NCI-H2081 treated with DMSO at 0.1 percent for 48 hours (cell line): ENCODE data around the gene DOCK7.
"Not testable (repeated sequence)": the region's sequence is repeated elsewhere in the genome, so short reads cannot be mapped to it uniquely, and the experiment has no call there.

ENCODE experiments used
- DNase-seq: peaks from one replicate; lab custom pipeline; 2025; lab: John Stamatoyannopoulos, UW

Gene DOCK7

DNA sequence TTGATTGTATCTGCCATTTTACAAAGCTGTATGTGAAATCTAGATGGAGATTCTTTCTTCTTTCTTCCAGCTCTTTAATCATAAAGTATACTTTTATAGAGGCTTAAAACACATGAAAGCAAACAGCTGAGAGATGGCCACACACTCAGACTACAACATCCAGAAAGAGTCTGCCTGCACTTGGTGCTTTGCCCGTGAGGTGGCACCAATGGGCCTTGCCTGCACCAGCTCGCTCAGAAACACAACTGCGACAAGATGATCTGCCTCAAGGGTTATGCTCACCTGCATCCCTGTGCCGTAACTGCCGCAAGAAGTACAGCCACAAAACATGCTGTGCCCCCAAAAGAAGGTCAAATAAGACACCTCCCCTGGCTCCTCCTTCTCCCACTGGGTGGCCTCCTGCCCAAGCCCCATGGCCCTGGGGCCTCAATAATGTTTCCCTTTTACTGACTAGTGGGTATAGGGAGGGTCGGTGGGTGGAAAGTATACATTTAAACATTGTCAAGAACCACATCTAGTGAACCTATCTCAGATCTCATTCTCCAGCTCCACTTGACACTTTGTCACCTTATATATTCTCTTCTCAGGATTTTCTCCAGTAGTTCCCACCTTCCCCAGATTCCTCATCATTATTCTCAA, 157.6 kb downstream of the DOCK7 start:
- DNase-seq = no peak

GRCh38 chr1:62529227-62529626, 159.0 kb downstream of the DOCK7 start:
- no peak for DNase-seq

DNA sequence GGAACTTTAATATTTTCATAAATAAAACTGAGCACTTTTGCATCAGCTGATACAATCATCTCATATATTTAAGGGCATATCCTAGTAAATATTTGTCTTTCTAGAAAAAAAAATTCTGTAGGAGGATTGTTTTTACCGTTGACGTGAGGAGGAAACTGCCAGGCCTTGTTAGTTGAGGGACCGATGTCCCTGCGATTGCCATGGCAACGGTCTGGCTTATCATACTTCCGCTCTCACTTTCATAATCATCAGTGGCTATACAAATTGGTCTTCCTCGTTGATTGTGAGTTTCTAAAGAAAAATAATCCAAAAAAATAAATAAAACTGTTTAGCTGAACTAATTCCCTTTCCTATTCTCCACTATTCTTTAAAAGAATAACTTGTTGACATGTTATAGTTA, 160.2 kb downstream of the DOCK7 start:
- DNase-seq = no peak

GRCh38 chr1:62527346-62527745, 160.8 kb downstream of the DOCK7 start:
- DNase-seq = not testable (repeated sequence)

DNA sequence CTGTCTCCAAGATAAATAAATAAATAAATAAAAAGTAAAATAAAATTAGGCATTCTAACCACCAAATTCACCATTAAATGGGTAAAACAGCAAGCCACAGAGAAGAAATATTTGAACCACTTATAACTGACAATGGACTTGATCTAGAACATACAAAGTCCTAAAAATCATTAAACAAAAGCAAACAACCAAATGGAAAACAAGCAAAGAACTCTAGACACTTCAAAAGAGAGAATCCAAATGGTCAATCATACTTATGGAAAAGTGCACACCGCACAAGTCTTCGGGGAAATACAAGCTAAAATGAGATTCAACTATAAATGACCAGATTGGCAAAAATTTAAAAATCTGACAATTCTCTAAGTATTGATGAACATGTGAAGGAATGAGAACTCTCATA, 164.3 kb downstream of the DOCK7 start:
- no peak for DNase-seq

DNA sequence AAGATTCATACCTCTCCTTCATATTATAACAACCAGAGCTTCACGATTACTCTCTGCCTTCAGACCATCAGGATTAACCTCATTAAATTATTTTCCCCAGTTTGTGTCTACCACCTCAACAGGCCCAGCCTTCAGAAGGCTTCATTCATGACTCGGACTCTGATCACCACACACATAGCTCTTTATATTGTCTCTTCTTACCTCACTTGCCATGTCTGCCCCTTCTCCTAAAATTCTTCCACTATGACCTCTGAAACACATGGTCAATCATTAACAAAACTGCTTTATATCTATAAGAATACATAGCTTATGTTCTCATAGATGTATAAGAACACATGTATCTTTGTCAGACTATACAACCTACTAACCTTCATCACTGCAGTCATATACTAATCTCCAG, 171.6 kb downstream of the DOCK7 start:
- DNase-seq = no peak

DNA sequence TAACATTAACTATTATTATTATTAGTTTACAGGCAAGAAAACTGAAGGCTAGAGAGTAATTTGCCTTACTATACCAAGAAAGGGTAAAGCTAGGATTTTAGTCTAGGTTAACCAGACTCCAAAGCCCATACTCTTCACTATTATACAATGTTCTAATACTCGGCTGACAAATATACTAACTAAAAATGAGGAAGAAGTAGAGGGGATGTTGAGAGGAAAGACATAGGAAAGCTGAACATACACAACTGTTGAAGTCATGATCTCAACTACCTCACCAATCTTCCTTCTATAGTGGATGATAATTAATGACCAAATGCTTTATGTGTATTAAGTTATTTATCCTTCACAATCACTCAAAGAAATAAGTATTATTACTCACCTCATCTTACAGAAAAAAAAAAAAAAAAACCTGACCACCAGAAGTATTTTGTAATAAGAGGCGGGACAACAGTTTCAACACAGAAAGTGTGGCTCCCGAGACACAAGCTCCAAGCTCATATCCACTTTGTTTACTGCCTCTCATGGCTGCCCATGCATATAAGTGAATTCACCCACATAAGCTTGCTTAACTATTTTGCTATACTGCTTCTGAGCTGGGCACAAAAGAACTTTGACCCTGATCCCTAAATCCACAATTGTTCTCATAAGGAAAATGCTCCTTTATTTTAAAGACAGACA, 173.3 kb downstream of the DOCK7 start:
- no peak for DNase-seq

- DNase-seq = no peak
Measured at GRCh38 chr1:62513013-62513412, 175.2 kb downstream of the DOCK7 start.

GRCh38 chr1:62509028-62509427, 179.2 kb downstream of the DOCK7 start:
- DNase-seq = no peak

DNA sequence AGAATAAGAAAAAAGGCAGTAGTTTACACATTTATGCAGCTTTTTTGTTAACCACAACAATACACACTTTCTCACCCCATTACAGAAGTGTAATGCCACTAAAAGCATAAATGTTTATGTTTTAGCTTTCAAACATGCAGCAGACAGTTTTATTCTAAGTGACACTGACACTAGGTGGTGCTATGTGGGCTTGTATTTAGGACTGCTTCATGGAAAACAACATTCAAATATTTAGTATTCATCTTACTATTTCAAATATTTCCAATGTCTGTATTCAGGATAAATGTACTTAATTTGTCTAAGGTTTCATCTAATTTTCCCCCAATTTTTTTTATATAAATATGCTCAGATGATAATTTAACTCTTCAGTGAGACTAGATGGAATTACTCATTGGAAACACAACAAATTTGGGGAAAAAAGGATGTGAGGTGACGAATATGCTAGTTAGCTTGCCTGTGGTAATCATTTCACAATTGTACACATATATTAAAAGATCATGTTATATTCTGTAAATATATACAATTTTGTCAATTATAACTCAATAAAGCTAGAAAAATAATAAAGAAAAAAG, 179.9 kb downstream of the DOCK7 start:
- DNase-seq = no peak

DNA sequence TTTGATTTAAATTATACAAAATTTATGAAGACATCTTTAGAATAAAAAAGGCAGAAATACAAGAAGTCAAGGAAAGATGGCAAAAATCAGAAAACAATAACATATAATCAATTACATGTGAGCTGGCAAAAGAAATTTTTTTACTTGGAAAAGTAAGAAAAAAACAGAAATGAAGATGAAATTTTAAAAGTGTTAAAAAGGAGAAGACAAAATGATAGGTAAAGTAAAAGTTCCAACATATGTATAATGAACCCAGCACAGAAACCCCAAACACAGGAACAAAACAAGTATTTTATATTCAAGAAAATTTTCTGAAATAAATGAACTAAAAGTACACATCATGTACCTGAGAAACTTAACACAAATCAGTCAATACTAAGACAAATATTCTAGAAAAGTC, 188.0 kb downstream of the DOCK7 start:
- DNase-seq = no peak

- no peak for DNase-seq
Measured at GRCh38 chr1:62494137-62494536, 194.0 kb downstream of the DOCK7 start.

GRCh38 chr1:62493656-62494055, 194.5 kb downstream of the DOCK7 start:
- DNase-seq = no peak

DNA sequence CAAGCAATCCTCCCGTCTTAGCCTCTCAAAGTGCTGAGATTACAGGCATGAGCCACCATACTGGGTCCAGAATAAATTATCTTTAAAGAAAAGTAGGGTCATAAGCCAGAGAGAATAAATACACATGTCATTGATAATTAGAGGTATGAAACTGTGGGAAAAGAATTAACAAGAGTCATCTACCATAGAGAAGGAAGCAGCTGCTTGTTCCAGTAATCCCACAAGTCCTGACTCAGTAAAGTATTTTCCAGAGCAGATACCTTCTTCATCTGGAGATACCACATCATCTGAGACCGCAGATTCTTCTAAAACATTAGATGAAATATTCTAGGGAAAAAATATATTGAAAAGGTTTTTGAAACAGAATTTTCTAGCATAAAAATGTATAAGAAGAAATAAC, 195.7 kb downstream of the DOCK7 start:
- DNase-seq = no peak

DNA sequence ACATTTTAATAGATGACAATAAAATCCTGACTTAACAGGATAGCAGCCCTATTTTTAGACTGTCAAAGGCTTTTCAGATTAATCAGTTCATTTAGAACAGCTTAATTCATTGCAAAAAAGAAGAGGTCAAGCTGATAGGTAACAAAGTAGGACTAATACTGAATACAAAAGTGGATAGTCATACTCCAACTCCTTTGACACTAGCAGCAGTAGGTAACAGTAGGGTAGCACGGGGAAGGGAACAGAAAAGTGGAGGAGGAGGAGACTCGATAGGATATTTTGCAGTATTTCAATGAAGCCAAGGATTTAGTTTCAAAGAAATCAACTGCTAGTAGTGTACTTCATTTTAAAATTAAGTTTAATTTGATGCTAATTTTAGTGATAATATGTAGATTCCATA, 200.2 kb downstream of the DOCK7 start:
- no peak for DNase-seq

GRCh38 chr1:62484824-62485468, 203.2 kb downstream of the DOCK7 start:
- no peak for DNase-seq

- no peak for DNase-seq
Measured at GRCh38 chr1:62481681-62482080, 206.5 kb downstream of the DOCK7 start.

DNA sequence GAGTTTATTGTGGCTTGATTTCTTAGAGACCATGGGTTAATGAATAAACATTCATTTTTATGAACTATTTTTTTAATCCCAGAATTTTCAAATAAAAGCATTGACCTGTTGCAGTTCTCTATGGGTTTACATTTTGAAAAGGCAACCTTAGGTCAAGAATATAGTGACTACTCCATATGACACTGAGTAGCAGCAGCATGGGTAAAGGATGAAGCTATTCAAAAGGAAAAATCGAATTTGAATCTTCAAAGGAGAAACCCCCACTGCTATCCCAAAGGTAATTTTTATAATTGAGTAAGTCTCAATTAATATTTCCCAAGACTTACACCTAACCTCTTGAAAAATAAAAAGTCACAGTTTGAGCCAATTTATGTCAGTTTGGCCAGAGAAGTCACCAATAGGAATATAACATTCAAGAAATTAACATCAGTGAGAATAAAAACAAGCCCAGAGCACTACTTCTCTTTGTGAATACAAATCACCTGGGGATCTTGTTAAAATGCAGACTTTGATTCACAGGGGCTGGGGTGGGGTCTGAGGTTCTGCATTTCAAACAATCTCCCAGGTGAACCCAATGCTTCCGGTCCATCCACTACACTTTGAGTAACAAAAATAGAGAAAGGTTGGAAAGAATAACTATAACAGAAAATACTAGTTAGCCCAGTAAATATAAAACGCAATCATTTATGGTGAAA, 211.5 kb downstream of the DOCK7 start:
- no peak for DNase-seq

DNA sequence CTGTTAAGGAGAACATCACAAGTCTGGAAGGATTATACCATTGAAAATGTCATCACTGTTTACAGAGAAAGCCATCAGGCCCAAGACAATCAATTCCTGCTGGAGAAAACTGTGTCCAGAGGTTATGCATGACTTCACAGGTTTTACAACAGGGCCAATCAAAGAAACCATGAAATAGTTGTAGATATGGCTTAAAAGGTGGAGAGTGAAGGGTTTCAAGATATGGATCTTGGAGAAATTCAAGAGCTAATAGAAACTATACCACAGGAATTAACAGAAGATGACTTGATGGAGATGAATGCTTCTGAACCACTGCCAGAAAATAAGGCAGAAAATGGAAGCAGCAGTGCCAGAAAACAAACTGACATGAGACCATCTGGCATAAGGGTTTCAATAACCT, 221.1 kb downstream of the DOCK7 start:
- no peak for DNase-seq

GRCh38 chr1:62462370-62462769, 225.8 kb downstream of the DOCK7 start:
- no peak for DNase-seq

GRCh38 chr1:62457955-62458354, 230.2 kb downstream of the DOCK7 start:
- no peak for DNase-seq

DNA sequence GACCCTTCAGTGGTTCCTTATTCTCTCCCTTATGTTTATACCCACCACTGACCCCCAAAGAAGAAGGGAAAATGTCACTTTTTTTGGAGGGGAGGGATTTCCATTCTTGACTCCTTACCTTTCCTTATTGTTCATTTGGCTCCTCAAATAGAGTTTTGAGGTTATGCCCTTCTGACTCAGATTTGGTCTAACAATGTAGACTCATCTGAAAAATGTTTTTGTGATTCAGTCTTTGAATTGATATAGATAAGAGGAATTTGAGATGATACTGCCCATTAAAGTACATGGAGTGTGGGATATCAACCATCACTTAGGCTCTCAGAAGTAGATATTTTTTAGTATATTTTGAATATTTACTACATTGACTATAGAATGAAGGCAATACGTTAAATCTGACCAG, 235.2 kb downstream of the DOCK7 start:
- DNase-seq = no peak

DNA sequence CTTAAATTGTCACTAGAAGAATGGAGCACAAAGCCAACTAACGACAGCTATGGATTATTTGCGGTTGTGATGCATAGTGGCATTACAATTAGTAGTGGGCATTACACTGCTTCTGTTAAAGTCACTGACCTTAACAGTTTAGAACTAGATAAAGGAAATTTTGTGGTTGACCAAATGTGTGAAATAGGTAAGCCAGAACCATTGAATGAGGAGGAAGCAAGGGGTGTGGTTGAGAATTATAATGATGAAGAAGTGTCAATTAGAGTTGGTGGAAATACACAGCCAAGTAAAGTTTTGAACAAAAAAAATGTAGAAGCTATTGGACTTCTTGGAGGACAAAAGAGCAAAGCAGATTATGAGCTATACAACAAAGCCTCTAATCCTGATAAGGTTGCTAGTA, 237.9 kb downstream of the DOCK7 start:
- DNase-seq = no peak
